Activated CD4-positive, alpha-beta memory T cell treated with anti-CD3 and anti-CD28 coated beads for 36 hours (primary cell): ENCODE measurements around the gene CD274. TPM values are rescaled to one million over a fixed set of nuclear protein-coding genes. Genes with fewer than 3 reads are reported as not detected.

ENCODE experiments used
- CTCF ChIA-PET: fragments of 350-600 bp; sonication (Branson Sonifier 250); formaldehyde crosslinking; loops from one replicate; lab custom pipeline; 2021; ENCODE audit warnings: antibody characterized with exemption, inconsistent platforms; lab: Charles Lee
- POLR2A ChIA-PET: fragments of 350-600 bp; sonication (Branson Sonifier 250); formaldehyde crosslinking; loops from one replicate; lab custom pipeline; 2021; ENCODE audit warnings: antibody characterized with exemption; lab: Charles Lee
- DNase-seq: peaks from one replicate; pipeline ENCODE4 v3.0.0-alpha.2; 2020
- H3K27ac Mint-ChIP-seq: one replicate; pipeline ENCODE4 v1.8.0; 2021; ENCODE audit warnings: mixed read lengths
- H3K27me3 Mint-ChIP-seq: one replicate; pipeline ENCODE4 v1.8.0; 2021; ENCODE audit warnings: mixed read lengths
- H3K36me3 Mint-ChIP-seq: one replicate; pipeline ENCODE4 v1.8.0; 2021; ENCODE audit warnings: mixed read lengths
- H3K4me1 Mint-ChIP-seq: one replicate; pipeline ENCODE4 v1.8.0; 2021; ENCODE audit warnings: low read depth, mixed read lengths
- H3K4me3 Mint-ChIP-seq: one replicate; pipeline ENCODE4 v1.8.0; 2021; ENCODE audit warnings: mild to moderate bottlenecking, mixed read lengths
- H3K9me3 Mint-ChIP-seq: one replicate; pipeline ENCODE4 v1.8.0; 2021; ENCODE audit warnings: mixed read lengths
- intact Hi-C: fragments of 100-400 bp; cut with micrococcal nuclease; formaldehyde crosslinking; loops from one replicate; pipeline ENCODE4 v1.15.1; 2023
- total RNA-seq, 2 experiments: library from RNA; stranded (reverse); gene quantifications; one replicate each; pipeline ENCODE4 v1.2.3, GENCODE V29; 2021

CD274 gene
- total RNA-seq, 2 experiments from 2014 or later = 28.3 to 32.4 TPM

GRCh38 chr9:5515261-5515650 lies 64.9 kb downstream of the CD274 start:
- H3K27me3 Mint-ChIP-seq = no peaks in the 10 kb centered on the region
- no peak overlapping the region for H3K27ac Mint-ChIP-seq
- no peak overlapping the region for H3K4me3 Mint-ChIP-seq
- no peak for DNase-seq
- intact Hi-C loops = no loop called here
- peaks cover 60% of the 10 kb centered on the region for H3K4me1 Mint-ChIP-seq
- POLR2A ChIA-PET = no interaction called here
- CTCF ChIA-PET = no interaction called here
- no peaks in the 10 kb centered on the region for H3K9me3 Mint-ChIP-seq
- no peaks in the 10 kb centered on the region for H3K36me3 Mint-ChIP-seq

- Mint-ChIP-seq H3K27me3 (no peaks in the 10 kb centered on the region), H3K9me3 (no peaks in the 10 kb centered on the region), H3K4me1 (peaks cover 46% of the 10 kb centered on the region), H3K27ac (no peak overlapping the region), H3K36me3 (no peaks in the 10 kb centered on the region), H3K4me3 (no peak overlapping the region)
- CTCF ChIA-PET = no interaction called here
- intact Hi-C loops = no loop called here
- no peak for DNase-seq
- POLR2A ChIA-PET = no interaction called here
Measured at GRCh38 chr9:5516453-5517220, 66.3 kb downstream of the CD274 start.

GRCh38 chr9:5518171-5518936 lies 68.0 kb downstream of the CD274 start:
- intact Hi-C loops = loop anchor here (1.0 to 2.0 kb wide), 3 partner anchors 8 to 68 kb away; partner anchors contain the start of genes CD274 and PDCD1LG2
- H3K27me3 Mint-ChIP-seq = no peaks in the 10 kb centered on the region
- DNase-seq = no peak
- ChIA-PET POLR2A (interaction anchor here (0.9 to 1.6 kb wide), 4 partner anchors 8 to 65 kb away, joined by 3 to 7 read pairs (median 3); partner anchors contain the start of gene PDCD1LG2), CTCF (interaction anchor here (0.7 to 1.0 kb wide), 4 partner anchors 41 to 72 kb away, joined by 3 to 7 read pairs (median 4); partner anchors contain the start of gene CD274)
- H3K36me3 Mint-ChIP-seq = no peaks in the 10 kb centered on the region
- peaks cover 31% of the 10 kb centered on the region for H3K4me1 Mint-ChIP-seq
- H3K4me3 Mint-ChIP-seq = no peak overlapping the region
- peak overlapping the region; percentile 47 for H3K27ac Mint-ChIP-seq
- no peaks in the 10 kb centered on the region for H3K9me3 Mint-ChIP-seq

- Mint-ChIP-seq H3K36me3 (no peaks in the 10 kb centered on the region), H3K4me1 (peaks cover 31% of the 10 kb centered on the region), H3K27me3 (no peaks in the 10 kb centered on the region), H3K9me3 (no peaks in the 10 kb centered on the region), H3K4me3 (no peak overlapping the region), H3K27ac (peak overlapping the region; percentile 47)
- ChIA-PET CTCF (no interaction called here), POLR2A (interaction anchor here (0.9 to 1.6 kb wide), 4 partner anchors 9 to 64 kb away, joined by 3 to 7 read pairs (median 3); partner anchors contain the start of gene PDCD1LG2)
- intact Hi-C loops = loop anchor here (1.0 to 2.0 kb wide), 3 partner anchors 9 to 68 kb away; partner anchors contain the start of genes CD274 and PDCD1LG2
- DNase-seq = peak; percentile 72
Measured at GRCh38 chr9:5518937-5519319, 68.6 kb downstream of the CD274 start.

Other genes with a start within 250 kb of the CD274 start
- not detected for gene INSL4, start 219.1 kb upstream of the CD274 start, total RNA-seq
- 1 to 10 TPM; 4.6 to 5.0 TPM for gene RLN2, start 145.8 kb upstream of the CD274 start, total RNA-seq
- gene RLN1, start 110.7 kb upstream of the CD274 start, total RNA-seq = 1 to 10 TPM; 1.2 to 1.8 TPM
- 10 to 100 TPM; 52.9 to 59.4 TPM for gene PLGRKT, start 12.6 kb upstream of the CD274 start, total RNA-seq
- under 1 TPM; 0.73 to 0.83 TPM for gene PDCD1LG2, start 60.0 kb downstream of the CD274 start, total RNA-seq
- 10 to 100 TPM; 14.1 to 15.0 TPM for gene RIC1, start 178.6 kb downstream of the CD274 start, total RNA-seq